NCI-H2171 treated with DMSO at 0.1 percent for 48 hours (cell line): Measurements from ENCODE around the gene FAM76B.

Experiments used
- DNase-seq: peaks from one replicate; lab custom pipeline; 2025; lab: John Stamatoyannopoulos, UW

Gene FAM76B

GRCh38 chr11:95729462-95729861 lies 60.1 kb downstream of the FAM76B start:
- no peak for DNase-seq

- no peak for DNase-seq
These were observed 60.8 kb downstream of the FAM76B start for GRCh38 chr11:95728790-95729189.

GRCh38 chr11:95728094-95728493 lies 61.5 kb downstream of the FAM76B start:
- no peak for DNase-seq

GRCh38 chr11:95727620-95728019 lies 62.0 kb downstream of the FAM76B start:
- no peak for DNase-seq

- no peak for DNase-seq
These were observed 62.5 kb downstream of the FAM76B start for GRCh38 chr11:95727111-95727510.

GRCh38 chr11:95725196-95725595 lies 64.4 kb downstream of the FAM76B start:
- no peak for DNase-seq

- DNase-seq: no peak
These were observed 66.1 kb downstream of the FAM76B start for GRCh38 chr11:95723361-95723942.

- no peak for DNase-seq
These were observed 69.4 kb downstream of the FAM76B start for GRCh38 chr11:95720195-95720594.
